ENCODE measurements around the gene MRPL20.
"Not testable (repeated sequence)": the region's sequence is repeated elsewhere in the genome, so short reads cannot be mapped to it uniquely, and the experiment has no call there.

MRPL20 gene

DNA sequence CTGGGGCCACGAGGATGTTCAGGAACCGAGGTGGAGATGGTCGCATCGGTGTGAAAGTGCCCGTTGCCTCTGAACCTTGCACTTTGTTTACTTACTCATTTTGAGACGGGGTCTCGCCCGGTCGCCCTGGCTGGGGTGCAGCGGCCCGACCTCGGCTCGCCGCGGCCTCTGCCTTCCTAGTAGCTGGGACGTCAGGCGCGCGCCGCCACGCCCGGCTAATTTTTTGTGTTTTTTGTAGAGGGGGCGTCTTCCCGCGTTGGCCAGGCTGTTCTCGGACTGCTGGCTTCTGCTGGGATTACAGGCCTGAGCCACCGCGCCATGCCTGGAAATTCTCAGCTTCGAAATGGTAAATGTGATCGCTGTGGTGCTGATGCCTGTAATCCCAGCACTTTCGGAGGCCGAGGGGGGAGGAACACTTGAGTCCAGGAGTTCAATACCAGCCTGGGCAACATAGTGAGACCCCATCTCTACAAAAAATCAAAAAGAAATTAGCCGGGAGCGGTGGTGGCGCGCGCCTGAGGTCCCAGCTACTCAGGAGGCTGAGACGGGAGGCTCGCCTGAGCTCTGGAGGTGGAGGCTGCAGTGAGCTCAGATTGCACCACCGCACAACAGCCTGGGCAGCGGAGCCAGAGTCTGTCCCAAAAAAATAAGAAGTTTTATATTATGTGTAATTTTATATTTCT lies 684 bp upstream of the MRPL20 start:
- Histone ChIP-seq H3K4me3 (ENCODE audit: insufficient read length, low read depth) (peak overlapping the region; percentile 90), H3K4me1 (ENCODE audit: insufficient read depth, insufficient read length) (peaks cover 3% of the 10 kb centered on the region), H3K27me3 (ENCODE audit: insufficient read depth, insufficient read length) (no peaks in the 10 kb centered on the region), H3K36me3 (ENCODE audit: insufficient read depth, insufficient read length, low read length) (peaks cover 42% of the 10 kb centered on the region), H3K9me3 (ENCODE audit: insufficient read depth, low read length) (peaks cover 15% of the 10 kb centered on the region; the same call in 1 of the 2 replicates), H3K9ac (ENCODE audit: insufficient read length, low read depth) (peak overlapping the region; percentile 97)
- DNase-seq (ENCODE audit: low read depth, low spot score) = no peak
- TF ChIP-seq ZNF274 (IDR thresholded peaks at IDR 0.05; ENCODE audit: low read depth, low read length) = no peak
- no peak for TF ChIP-seq SUZ12 (IDR thresholded peaks at IDR 0.05; ENCODE audit: extremely low read depth, insufficient read depth, insufficient read length)
- no peak for TF ChIP-seq YY1 (IDR thresholded peaks at IDR 0.05; ENCODE audit: insufficient read depth, insufficient read length)

- no peak for DNase-seq (ENCODE audit: low read depth, low spot score)
- H3K9me3 ChIP-seq (ENCODE audit: insufficient read depth, low read length) = 0 out of 2 replicates have a peak, but pooled peaks cover under 1% of the 10 kb centered on the region
- TF ChIP-seq ZNF274 (IDR thresholded peaks at IDR 0.05; ENCODE audit: low read depth, low read length) = no peak
- TF ChIP-seq SUZ12 (IDR thresholded peaks at IDR 0.05; ENCODE audit: extremely low read depth, insufficient read depth, insufficient read length) = no peak
- TF ChIP-seq YY1 (IDR thresholded peaks at IDR 0.05; ENCODE audit: insufficient read depth, insufficient read length) = no peak
- H3K27me3 ChIP-seq (ENCODE audit: insufficient read depth, insufficient read length) = no peaks in the 10 kb centered on the region
- peak overlapping the region; percentile 97 for H3K9ac ChIP-seq (ENCODE audit: insufficient read length, low read depth)
- H3K4me3 ChIP-seq (ENCODE audit: insufficient read length, low read depth) = peak overlapping the region; percentile 90
- peaks cover 3% of the 10 kb centered on the region for H3K4me1 ChIP-seq (ENCODE audit: insufficient read depth, insufficient read length)
- peaks cover 54% of the 10 kb centered on the region for H3K36me3 ChIP-seq (ENCODE audit: insufficient read depth, insufficient read length, low read length)
Observed at GRCh38 chr1:1406101-1406820, 832 bp downstream of the MRPL20 start.

- peaks cover 68% of the 10 kb centered on the region for H3K36me3 ChIP-seq (ENCODE audit: insufficient read depth, insufficient read length, low read length)
Observed at GRCh38 chr1:1403653-1404052, 3.4 kb downstream of the MRPL20 start.

GRCh38 chr1:1402901-1403392 lies 4.1 kb downstream of the MRPL20 start:
- H3K4me3 ChIP-seq (ENCODE audit: insufficient read length, low read depth); H3K27me3 ChIP-seq (ENCODE audit: insufficient read depth, insufficient read length); H3K9me3 ChIP-seq (ENCODE audit: insufficient read depth, low read length); H3K9ac ChIP-seq (ENCODE audit: insufficient read length, low read depth); DNase-seq (ENCODE audit: low read depth, low spot score): not testable (repeated sequence)
- peaks cover 14% of the 10 kb centered on the region for H3K4me1 ChIP-seq (ENCODE audit: insufficient read depth, insufficient read length)
- peaks cover 69% of the 10 kb centered on the region for H3K36me3 ChIP-seq (ENCODE audit: insufficient read depth, insufficient read length, low read length)

More at GRCh38 chr1:1403653-1404052, 3.4 kb downstream of the MRPL20 start:
- H3K4me3 ChIP-seq (ENCODE audit: insufficient read length, low read depth) = no peak overlapping the region
- TF ChIP-seq SUZ12 (IDR thresholded peaks at IDR 0.05; ENCODE audit: extremely low read depth, insufficient read depth, insufficient read length) (no peak), ZNF274 (IDR thresholded peaks at IDR 0.05; ENCODE audit: low read depth, low read length) (no peak), YY1 (IDR thresholded peaks at IDR 0.05; ENCODE audit: insufficient read depth, insufficient read length) (no peak)
- H3K27me3 ChIP-seq (ENCODE audit: insufficient read depth, insufficient read length) = no peaks in the 10 kb centered on the region
- H3K9ac ChIP-seq (ENCODE audit: insufficient read length, low read depth) = no peak overlapping the region
- no peak for DNase-seq (ENCODE audit: low read depth, low spot score)
- no peaks in the 10 kb centered on the region for H3K9me3 ChIP-seq (ENCODE audit: insufficient read depth, low read length)
- peaks cover 10% of the 10 kb centered on the region for H3K4me1 ChIP-seq (ENCODE audit: insufficient read depth, insufficient read length)

DNA sequence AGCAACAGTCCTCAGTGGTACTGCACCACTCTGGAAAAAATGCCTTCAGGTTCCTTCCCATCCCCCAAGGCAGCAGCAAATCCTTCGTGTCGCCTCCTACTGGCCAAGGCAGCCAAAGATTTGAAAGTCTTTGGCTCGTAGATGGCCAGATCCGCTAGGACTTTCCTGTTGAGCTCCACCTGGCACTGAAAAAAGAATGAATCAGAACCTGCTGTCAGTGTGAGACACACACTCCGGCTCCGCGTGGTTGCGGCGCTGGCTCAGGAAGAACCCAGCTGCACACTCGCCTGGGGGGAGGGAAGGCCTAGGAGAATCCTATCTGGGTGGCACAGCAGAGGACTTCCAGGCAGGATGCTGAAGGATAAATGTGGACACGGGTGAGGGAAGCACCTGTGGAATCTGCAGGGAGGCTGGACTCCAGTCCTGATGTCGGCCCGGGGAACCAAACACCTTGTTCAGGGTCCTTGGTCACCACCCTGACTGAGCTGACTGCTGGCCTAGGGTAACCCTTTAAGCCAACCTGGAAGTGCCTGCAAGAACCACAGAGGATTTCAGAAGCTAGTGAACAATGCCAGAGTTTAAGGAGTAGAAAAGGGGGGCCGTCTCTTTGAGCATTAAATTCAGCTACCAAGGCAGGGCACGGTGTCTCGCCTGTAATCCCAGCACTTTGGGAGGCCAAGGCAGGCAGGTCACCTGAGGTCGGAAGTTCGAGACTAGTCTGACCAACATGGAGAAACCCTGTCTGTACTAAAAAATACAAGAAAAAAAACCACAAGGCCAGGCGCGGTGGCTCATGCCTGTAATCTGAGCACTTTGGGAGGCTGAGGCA lies 4.8 kb downstream of the MRPL20 start:
- no peaks in the 10 kb centered on the region for H3K9me3 ChIP-seq (ENCODE audit: insufficient read depth, low read length)
- no peak overlapping the region for H3K4me3 ChIP-seq (ENCODE audit: insufficient read length, low read depth)
- peaks cover 15% of the 10 kb centered on the region for H3K4me1 ChIP-seq (ENCODE audit: insufficient read depth, insufficient read length)
- H3K9ac ChIP-seq (ENCODE audit: insufficient read length, low read depth) = no peak overlapping the region
- TF ChIP-seq YY1 (IDR thresholded peaks at IDR 0.05; ENCODE audit: insufficient read depth, insufficient read length) = no peak
- no peak for TF ChIP-seq ZNF274 (IDR thresholded peaks at IDR 0.05; ENCODE audit: low read depth, low read length)
- no peak for TF ChIP-seq SUZ12 (IDR thresholded peaks at IDR 0.05; ENCODE audit: extremely low read depth, insufficient read depth, insufficient read length)
- H3K36me3 ChIP-seq (ENCODE audit: insufficient read depth, insufficient read length, low read length) = peaks cover 73% of the 10 kb centered on the region
- peak; percentile 56 for DNase-seq (ENCODE audit: low read depth, low spot score)
- H3K27me3 ChIP-seq (ENCODE audit: insufficient read depth, insufficient read length) = no peaks in the 10 kb centered on the region

DNA sequence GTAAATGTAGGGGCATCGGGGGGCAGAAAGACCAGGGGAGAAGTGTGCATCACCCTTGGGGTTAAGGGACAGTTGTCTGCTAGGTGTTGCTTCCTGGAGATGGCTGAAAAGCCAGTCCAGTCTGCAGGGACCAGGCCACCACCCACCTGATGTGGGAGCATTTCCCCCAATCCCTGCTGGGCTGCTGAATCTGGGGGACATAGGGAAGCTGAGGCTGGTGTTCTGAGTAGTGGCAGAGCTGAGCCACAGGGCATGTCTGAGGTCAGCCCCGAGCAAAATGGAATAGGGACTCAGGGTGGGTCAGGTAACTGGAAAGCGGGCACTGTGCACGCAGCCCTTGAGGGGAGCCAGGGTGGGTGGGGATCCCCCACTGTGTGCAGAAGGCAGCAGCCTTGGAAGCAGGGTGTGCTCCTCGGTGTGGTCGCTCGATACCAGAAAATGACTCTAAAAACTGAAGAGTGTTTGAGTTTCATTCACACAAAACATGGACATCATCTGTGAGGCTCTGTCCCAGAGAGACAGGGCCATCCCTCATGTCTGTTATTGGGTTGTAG lies 5.6 kb downstream of the MRPL20 start:
- Histone ChIP-seq H3K9ac (ENCODE audit: insufficient read length, low read depth) (peak overlapping the region; percentile 98), H3K36me3 (ENCODE audit: insufficient read depth, insufficient read length, low read length) (peaks cover 76% of the 10 kb centered on the region), H3K9me3 (ENCODE audit: insufficient read depth, low read length) (no peaks in the 10 kb centered on the region), H3K4me3 (ENCODE audit: insufficient read length, low read depth) (no peak overlapping the region), H3K4me1 (ENCODE audit: insufficient read depth, insufficient read length) (peaks cover 15% of the 10 kb centered on the region), H3K27me3 (ENCODE audit: insufficient read depth, insufficient read length) (no peaks in the 10 kb centered on the region)
- TF ChIP-seq ZNF274 (IDR thresholded peaks at IDR 0.05; ENCODE audit: low read depth, low read length) (no peak), SUZ12 (IDR thresholded peaks at IDR 0.05; ENCODE audit: extremely low read depth, insufficient read depth, insufficient read length) (no peak), YY1 (IDR thresholded peaks at IDR 0.05; ENCODE audit: insufficient read depth, insufficient read length) (no peak)
- DNase-seq (ENCODE audit: low read depth, low spot score) = no peak
